Testis (tissue), 3 donors: ENCODE data around the gene TTLL12. TPM values are rescaled to one million over a fixed set of nuclear protein-coding genes. Genes with fewer than 3 reads are reported as not detected.

Source experiments
- DNase-seq: peaks from one replicate; pipeline ENCODE4 v3.0.0-alpha.2; 2019
- H3K27ac ChIP-seq, 2 donors: fragments of 200-600 bp; sonication (generic); one replicate each; pipeline ENCODE4 v1.5.1; 2019
- H3K27me3 ChIP-seq: fragments of 200-600 bp; sonication (generic); one replicate; pipeline ENCODE4 v1.5.1; 2019
- H3K36me3 ChIP-seq: fragments of 200-600 bp; sonication (generic); one replicate; pipeline ENCODE4 v1.5.1; 2017; ENCODE audit warnings: low read depth; ENCODE audit errors: missing control alignments
- H3K4me1 ChIP-seq: fragments of 200-600 bp; sonication (generic); one replicate; pipeline ENCODE4 v1.5.1; 2019
- H3K4me3 ChIP-seq, 2 donors: fragments of 200-600 bp; sonication (generic); one replicate each; pipeline ENCODE4 v1.5.1; 2017 to 2019
- H3K9me3 ChIP-seq: fragments of 200-600 bp; sonication (generic); one replicate; pipeline ENCODE4 v1.5.1; 2017
- CTCF ChIP-seq, 3 experiments: fragments of 450-650 bp in 2 of 3; fragments of 200-600 bp in 1 of 3; sonication (generic) in 1 of 3; IDR thresholded peaks; one replicate each; pipeline ENCODE4 v1.5.1; 2016 to 2019; ENCODE audit warnings: antibody characterized with exemption in 3 of 3, mild to moderate bottlenecking in 2 of 3, moderate library complexity in 1 of 3
- POLR2A ChIP-seq: fragments of 450-650 bp; IDR thresholded peaks from one replicate; pipeline ENCODE4 v1.6.1; 2017; ENCODE audit warnings: antibody characterized with exemption, mild to moderate bottlenecking, moderate library complexity
- WGBS, 2 donors: methylation state at CpG; one replicate each; pipeline ENCODE4 v1.1.5; 2018; 5-methylcytosine and 5-hydroxymethylcytosine counted together
- intact Hi-C: fragments of 100-400 bp; cut with DNase I; formaldehyde crosslinking; loops from one replicate; pipeline ENCODE4 v1.15.1; 2023; ENCODE audit warnings: low total_unique reads
- polyA plus RNA-seq: library from polyadenylated mRNA; stranded (reverse); fragments of 350-450 nt; fragmentation: Illumina TruSeq; extraction: RNeasy Lipid Tissue Mini Kit (QIAGEN cat#74804); gene quantifications from one replicate; pipeline ENCODE4 v1.2.3, GENCODE V29; 2014; ENCODE audit warnings: low read depth, low replicate concordance; ENCODE audit not compliant: insufficient read depth
- total RNA-seq, 2 donors: library from RNA; depleted of rRNA; stranded (reverse); fragments of >200 nt; gene quantifications; one replicate each; pipeline ENCODE4 v1.2.3, GENCODE V29; 2016

TTLL12 gene
- total and polyA plus RNA-seq, 3 donors from 2014 or later = 62.0 to 175 (median 111) TPM

- Histone ChIP-seq H3K4me1 (peaks cover 12% of the 10 kb centered on the region), H3K4me3 (no peak overlapping the region), H3K36me3 (no peaks in the 10 kb centered on the region), H3K9me3 (no peaks in the 10 kb centered on the region), H3K27me3 (no peaks in the 10 kb centered on the region), H3K27ac (no peak overlapping the region)
- TF ChIP-seq POLR2A = no peak
- no peak for TF ChIP-seq CTCF (IDR thresholded peaks at IDR 0.05)
- WGBS, 2 donors = 93 to 99% methylated on average over 2 to 8 of the region's 8 CpGs
- no peak for DNase-seq
- intact Hi-C loops = no loop called here
These were observed 26.3 kb downstream of the TTLL12 start for GRCh38 chr22:43160497-43161126.

- Histone ChIP-seq H3K4me3 (no peak overlapping the region), H3K4me1 (peaks cover 12% of the 10 kb centered on the region), H3K27me3 (no peaks in the 10 kb centered on the region), H3K9me3 (no peaks in the 10 kb centered on the region), H3K27ac (no peak overlapping the region), H3K36me3 (no peaks in the 10 kb centered on the region)
- 76 to 80% methylated on average over 1 to 18 of the region's 18 CpGs for WGBS, 2 donors
- intact Hi-C loops = no loop called here
- no peak for TF ChIP-seq POLR2A
- TF ChIP-seq CTCF (IDR thresholded peaks at IDR 0.05) = no peak
- no peak for DNase-seq
These were observed 27.3 kb downstream of the TTLL12 start for GRCh38 chr22:43159484-43160178.

- TF ChIP-seq POLR2A (no peak), CTCF (IDR thresholded peaks at IDR 0.05) (no peak)
- Histone ChIP-seq H3K27ac (no peak overlapping the region), H3K4me1 (peaks cover 7% of the 10 kb centered on the region), H3K4me3 (no peak overlapping the region), H3K27me3 (no peaks in the 10 kb centered on the region), H3K9me3 (no peaks in the 10 kb centered on the region), H3K36me3 (no peaks in the 10 kb centered on the region)
- no peak for DNase-seq
- intact Hi-C loops = no loop called here
- 88 to 94% methylated on average over 10 to 24 of the region's 24 CpGs for WGBS, 2 donors
These were observed 28.0 kb downstream of the TTLL12 start for GRCh38 chr22:43158778-43159483.

- no peak for DNase-seq
- H3K27me3 ChIP-seq = no peaks in the 10 kb centered on the region
- H3K4me1 ChIP-seq = no peaks in the 10 kb centered on the region
- no peak overlapping the region for H3K27ac ChIP-seq
- no peaks in the 10 kb centered on the region for H3K9me3 ChIP-seq
- H3K4me3 ChIP-seq = no peak overlapping the region
- H3K36me3 ChIP-seq = no peaks in the 10 kb centered on the region
- WGBS, 2 donors = 78 to 83% methylated on average over 6 to 9 of the region's 9 CpGs
- TF ChIP-seq CTCF (IDR thresholded peaks at IDR 0.05) (no peak), POLR2A (no peak)
- intact Hi-C loops = no loop called here
These were observed 28.9 kb downstream of the TTLL12 start for GRCh38 chr22:43157874-43158546.
